ENCODE results near the gene CDK19. TPM values are rescaled to one million over a fixed set of nuclear protein-coding genes. Genes with fewer than 3 reads are reported as not detected.

Gene CDK19
- total and polyA plus RNA-seq, 2 of the 13 experiments (the other 11 are each of a cell fraction or from before 2014, with no cell fraction given): 13.4 to 27.0 TPM

DNA sequence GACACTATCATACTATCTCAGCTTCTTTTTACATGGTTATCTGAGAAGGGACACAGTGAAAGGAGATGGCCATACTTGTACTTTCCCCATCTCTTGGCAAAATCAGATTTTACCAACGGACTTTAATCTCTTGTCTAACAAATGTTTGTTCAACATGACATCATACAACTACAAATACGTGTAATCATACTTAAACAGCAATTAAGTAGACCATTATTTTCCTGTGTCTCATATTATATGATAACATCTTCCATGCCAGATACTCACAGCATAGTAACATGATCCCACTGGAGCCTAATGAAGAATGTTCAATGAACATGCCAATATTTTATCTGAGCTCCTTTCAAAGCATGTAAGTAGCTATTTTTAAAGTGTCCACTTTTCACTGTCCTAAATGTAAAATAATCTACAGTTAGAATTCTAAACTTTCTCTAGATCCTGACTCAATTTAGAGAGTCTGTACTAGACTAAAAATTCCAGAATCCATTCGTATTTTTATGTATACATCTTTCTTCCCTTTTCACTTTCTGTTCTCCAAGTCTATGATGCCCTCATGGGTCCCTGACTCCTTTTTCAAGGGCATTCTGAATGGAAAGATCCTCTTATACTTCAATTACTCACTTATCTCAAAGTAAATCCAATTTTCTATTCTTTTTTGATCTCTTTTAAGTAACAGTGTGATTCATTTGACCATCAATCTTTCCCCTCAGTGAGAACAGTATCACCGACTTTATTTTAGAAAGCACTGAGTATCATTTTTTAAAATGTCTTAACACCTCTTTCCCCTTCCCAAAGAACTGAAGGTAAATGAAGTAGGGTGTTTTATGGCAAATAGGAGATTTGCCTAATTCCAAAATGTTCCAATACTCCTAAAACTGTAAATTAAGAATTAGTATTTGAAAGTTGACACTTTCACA is 133.5 kb downstream of the CDK19 start (continued):
- TF ChIP-seq, protein P1, sequence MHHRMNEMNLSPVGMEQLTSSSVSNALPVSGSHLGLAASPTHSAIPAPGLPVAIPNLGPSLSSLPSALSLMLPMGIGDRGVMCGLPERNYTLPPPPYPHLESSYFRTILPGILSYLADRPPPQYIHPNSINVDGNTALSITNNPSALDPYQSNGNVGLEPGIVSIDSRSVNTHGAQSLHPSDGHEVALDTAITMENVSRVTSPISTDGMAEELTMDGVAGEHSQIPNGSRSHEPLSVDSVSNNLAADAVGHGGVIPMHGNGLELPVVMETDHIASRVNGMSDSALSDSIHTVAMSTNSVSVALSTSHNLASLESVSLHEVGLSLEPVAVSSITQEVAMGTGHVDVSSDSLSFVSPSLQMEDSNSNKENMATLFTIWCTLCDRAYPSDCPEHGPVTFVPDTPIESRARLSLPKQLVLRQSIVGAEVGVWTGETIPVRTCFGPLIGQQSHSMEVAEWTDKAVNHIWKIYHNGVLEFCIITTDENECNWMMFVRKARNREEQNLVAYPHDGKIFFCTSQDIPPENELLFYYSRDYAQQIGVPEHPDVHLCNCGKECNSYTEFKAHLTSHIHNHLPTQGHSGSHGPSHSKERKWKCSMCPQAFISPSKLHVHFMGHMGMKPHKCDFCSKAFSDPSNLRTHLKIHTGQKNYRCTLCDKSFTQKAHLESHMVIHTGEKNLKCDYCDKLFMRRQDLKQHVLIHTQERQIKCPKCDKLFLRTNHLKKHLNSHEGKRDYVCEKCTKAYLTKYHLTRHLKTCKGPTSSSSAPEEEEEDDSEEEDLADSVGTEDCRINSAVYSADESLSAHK (CRISPR knock-in tag; IDR thresholded peaks at IDR 0.05; ENCODE audit: borderline replicate concordance): no peak
- TF ChIP-seq PHB2 (IDR thresholded peaks at IDR 0.05; ENCODE audit: partially characterized antibody) (no peak), CREBL2 (CRISPR knock-in tag; IDR thresholded peaks at IDR 0.05; ENCODE audit: borderline replicate concordance) (no peak), ATF2 (CRISPR knock-in tag; IDR thresholded peaks at IDR 0.05) (peak; percentile 92), TFE3 (CRISPR knock-in tag; IDR thresholded peaks at IDR 0.05) (no peak), HMG20A (CRISPR knock-in tag; IDR thresholded peaks at IDR 0.05; ENCODE audit: borderline replicate concordance) (peak; percentile 41; the same call in 1 of the 2 replicates), MXI1 (IDR thresholded peaks at IDR 0.05; ENCODE audit: borderline replicate concordance, low read depth, low read length) (no peak), KDM6A (CRISPR knock-in tag; IDR thresholded peaks at IDR 0.05; ENCODE audit: low read depth) (no peak)
- TF ChIP-seq, protein P2, sequence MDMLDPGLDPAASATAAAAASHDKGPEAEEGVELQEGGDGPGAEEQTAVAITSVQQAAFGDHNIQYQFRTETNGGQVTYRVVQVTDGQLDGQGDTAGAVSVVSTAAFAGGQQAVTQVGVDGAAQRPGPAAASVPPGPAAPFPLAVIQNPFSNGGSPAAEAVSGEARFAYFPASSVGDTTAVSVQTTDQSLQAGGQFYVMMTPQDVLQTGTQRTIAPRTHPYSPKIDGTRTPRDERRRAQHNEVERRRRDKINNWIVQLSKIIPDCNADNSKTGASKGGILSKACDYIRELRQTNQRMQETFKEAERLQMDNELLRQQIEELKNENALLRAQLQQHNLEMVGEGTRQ (IDR thresholded peaks at IDR 0.05; ENCODE audit: low read depth, low read length): no peak
- TF ChIP-seq, protein P2 (CRISPR knock-in tag; IDR thresholded peaks at IDR 0.05; ENCODE audit: borderline replicate concordance): no peak
- TF ChIP-seq, protein P3, sequence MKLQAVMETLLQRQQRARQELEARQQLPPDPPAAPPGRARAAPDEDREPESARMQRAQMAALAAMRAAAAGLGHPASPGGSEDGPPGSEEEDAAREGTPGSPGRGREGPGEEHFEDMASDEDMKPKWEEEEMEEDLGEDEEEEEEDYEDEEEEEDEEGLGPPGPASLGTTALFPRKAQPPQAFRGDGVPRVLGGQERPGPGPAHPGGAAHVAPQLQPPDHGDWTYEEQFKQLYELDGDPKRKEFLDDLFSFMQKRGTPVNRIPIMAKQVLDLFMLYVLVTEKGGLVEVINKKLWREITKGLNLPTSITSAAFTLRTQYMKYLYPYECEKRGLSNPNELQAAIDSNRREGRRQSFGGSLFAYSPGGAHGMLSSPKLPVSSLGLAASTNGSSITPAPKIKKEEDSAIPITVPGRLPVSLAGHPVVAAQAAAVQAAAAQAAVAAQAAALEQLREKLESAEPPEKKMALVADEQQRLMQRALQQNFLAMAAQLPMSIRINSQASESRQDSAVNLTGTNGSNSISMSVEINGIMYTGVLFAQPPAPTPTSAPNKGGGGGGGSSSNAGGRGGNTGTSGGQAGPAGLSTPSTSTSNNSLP (IDR thresholded peaks at IDR 0.05; ENCODE audit: low read depth, low read length): peak; percentile 69; the same call in 1 of the 2 replicates
- TF ChIP-seq, protein P4, sequence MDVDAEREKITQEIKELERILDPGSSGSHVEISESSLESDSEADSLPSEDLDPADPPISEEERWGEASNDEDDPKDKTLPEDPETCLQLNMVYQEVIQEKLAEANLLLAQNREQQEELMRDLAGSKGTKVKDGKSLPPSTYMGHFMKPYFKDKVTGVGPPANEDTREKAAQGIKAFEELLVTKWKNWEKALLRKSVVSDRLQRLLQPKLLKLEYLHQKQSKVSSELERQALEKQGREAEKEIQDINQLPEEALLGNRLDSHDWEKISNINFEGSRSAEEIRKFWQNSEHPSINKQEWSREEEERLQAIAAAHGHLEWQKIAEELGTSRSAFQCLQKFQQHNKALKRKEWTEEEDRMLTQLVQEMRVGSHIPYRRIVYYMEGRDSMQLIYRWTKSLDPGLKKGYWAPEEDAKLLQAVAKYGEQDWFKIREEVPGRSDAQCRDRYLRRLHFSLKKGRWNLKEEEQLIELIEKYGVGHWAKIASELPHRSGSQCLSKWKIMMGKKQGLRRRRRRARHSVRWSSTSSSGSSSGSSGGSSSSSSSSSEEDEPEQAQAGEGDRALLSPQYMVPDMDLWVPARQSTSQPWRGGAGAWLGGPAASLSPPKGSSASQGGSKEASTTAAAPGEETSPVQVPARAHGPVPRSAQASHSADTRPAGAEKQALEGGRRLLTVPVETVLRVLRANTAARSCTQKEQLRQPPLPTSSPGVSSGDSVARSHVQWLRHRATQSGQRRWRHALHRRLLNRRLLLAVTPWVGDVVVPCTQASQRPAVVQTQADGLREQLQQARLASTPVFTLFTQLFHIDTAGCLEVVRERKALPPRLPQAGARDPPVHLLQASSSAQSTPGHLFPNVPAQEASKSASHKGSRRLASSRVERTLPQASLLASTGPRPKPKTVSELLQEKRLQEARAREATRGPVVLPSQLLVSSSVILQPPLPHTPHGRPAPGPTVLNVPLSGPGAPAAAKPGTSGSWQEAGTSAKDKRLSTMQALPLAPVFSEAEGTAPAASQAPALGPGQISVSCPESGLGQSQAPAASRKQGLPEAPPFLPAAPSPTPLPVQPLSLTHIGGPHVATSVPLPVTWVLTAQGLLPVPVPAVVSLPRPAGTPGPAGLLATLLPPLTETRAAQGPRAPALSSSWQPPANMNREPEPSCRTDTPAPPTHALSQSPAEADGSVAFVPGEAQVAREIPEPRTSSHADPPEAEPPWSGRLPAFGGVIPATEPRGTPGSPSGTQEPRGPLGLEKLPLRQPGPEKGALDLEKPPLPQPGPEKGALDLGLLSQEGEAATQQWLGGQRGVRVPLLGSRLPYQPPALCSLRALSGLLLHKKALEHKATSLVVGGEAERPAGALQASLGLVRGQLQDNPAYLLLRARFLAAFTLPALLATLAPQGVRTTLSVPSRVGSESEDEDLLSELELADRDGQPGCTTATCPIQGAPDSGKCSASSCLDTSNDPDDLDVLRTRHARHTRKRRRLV (CRISPR knock-in tag; IDR thresholded peaks at IDR 0.05): no peak

Measured in HepG2 (cell line).